ENCODE results near the gene NOC3L. TPM values are rescaled to one million over a fixed set of nuclear protein-coding genes. Genes with fewer than 3 reads are reported as not detected.

NOC3L gene
- total and polyA plus RNA-seq, 9 of the 15 experiments (the other 6 are each of a cell fraction or from before 2014, with no cell fraction given) = 23.8 to 57.6 (median 32.6) TPM

- H3K4me1 ChIP-seq (replicated peaks in 1 of 2; ENCODE audit: control insufficient read depth in 2 of 2, insufficient read depth in 2 of 2, low read length in 2 of 2) = no peaks in the 10 kb centered on the region
- DNase-seq (ENCODE audit: extremely low read depth in 1 of 4, low spot score in 3 of 4) (no peak), ATAC-seq (no peak), FAIRE-seq (no peak)
- peaks cover 85% of the 10 kb centered on the region; the same call in 2 of the 3 replicates for H3K36me3 ChIP-seq (ENCODE audit: control insufficient read depth, insufficient read depth, low read length)
- H2AFZ ChIP-seq (ENCODE audit: low read depth, low read length) = no peak overlapping the region
- H3K27me3 ChIP-seq (ENCODE audit: control insufficient read depth in 2 of 2, insufficient read depth in 2 of 2, low read length in 2 of 2) = no peaks in the 10 kb centered on the region
- H3K79me2 ChIP-seq (ENCODE audit: control insufficient read depth, insufficient read depth, low read length) = no peaks in the 10 kb centered on the region
- H4K20me1 ChIP-seq (replicated peaks; ENCODE audit: control insufficient read depth, insufficient read depth, low read length) = no peaks in the 10 kb centered on the region
- H3K27ac ChIP-seq (ENCODE audit: extremely low read depth, low read depth, low read length) = no peak overlapping the region
- BruUV-seq (replicated peaks) = no TSS peak
- intact Hi-C loops (cut with micrococcal nuclease) (no loop called here), in situ Hi-C loops (cut with MboI) (no loop called here)
- no peaks in the 10 kb centered on the region for H3K9me1 ChIP-seq (ENCODE audit: control insufficient read depth, insufficient read depth, low read length)
- ChIA-PET CTCF (ENCODE audit: low intra/inter-chr PET ratio) (no interaction called here), POLR2A (no interaction called here)
- WGBS (ENCODE audit: insufficient coverage, low coverage, missing lambda C conversion rate) = 88% methylated on average over 2 of the region's 3 CpGs
- no peak overlapping the region for H3K4me3 ChIP-seq
- no peak overlapping the region for H3K9ac ChIP-seq (ENCODE audit: insufficient read depth in 1 of 2, low read depth in 2 of 2, low read length in 2 of 2)
- no peak for TF ChIP-seq ZEB2 (IDR thresholded peaks at IDR 0.05)
- TF ChIP-seq NCOA4 (IDR thresholded peaks at IDR 0.05; ENCODE audit: partially characterized antibody) = no peak
- no peak for TF ChIP-seq MIER1 (IDR thresholded peaks at IDR 0.05; ENCODE audit: low read depth)
- no peak for TF ChIP-seq BCOR (IDR thresholded peaks at IDR 0.05)
- TF ChIP-seq PYGO2 (tag; IDR thresholded peaks at IDR 0.05) = no peak
- TF ChIP-seq XRCC5 (IDR thresholded peaks at IDR 0.05; ENCODE audit: low read depth, low read length) = no peak
- TF ChIP-seq SMAD2 (IDR thresholded peaks at IDR 0.05; ENCODE audit: low read depth, low read length) = no peak
- TF ChIP-seq ETV1 (tag; conservative IDR thresholded peaks at IDR 0.05; ENCODE audit: low read depth) = no peak
- TF ChIP-seq CBX3 (IDR thresholded peaks at IDR 0.05; ENCODE audit: borderline replicate concordance in 1 of 2, low read length in 2 of 2) = no peak
- no peak for TF ChIP-seq ZNF766 (CRISPR knock-in tag; conservative IDR thresholded peaks at IDR 0.05)
- no peak for TF ChIP-seq HDAC1 (IDR thresholded peaks at IDR 0.05)
- no peak for TF ChIP-seq POLR2B (IDR thresholded peaks at IDR 0.05; ENCODE audit: low read depth, partially characterized antibody)
- no peak for TF ChIP-seq SFPQ (IDR thresholded peaks at IDR 0.05; ENCODE audit: low read depth, low read length)
- no peak for TF ChIP-seq SIN3B (IDR thresholded peaks at IDR 0.05; ENCODE audit: low read depth)
- no peak for TF ChIP-seq EP400 (IDR thresholded peaks at IDR 0.05)
- H3K4me2 ChIP-seq (ENCODE audit: insufficient read depth, low read length) = no peak overlapping the region
- H3K9me3 ChIP-seq (replicated peaks; ENCODE audit: control insufficient read depth, insufficient read depth, low read depth, low read length) = no peaks in the 10 kb centered on the region
Observed at GRCh38 chr10:94349327-94349726, 13.4 kb downstream of the NOC3L start.
